ENCODE data around the gene CDYL2. TPM values are rescaled to one million over a fixed set of nuclear protein-coding genes. Genes with fewer than 3 reads are reported as not detected.

The CDYL2 gene
- total and polyA plus RNA-seq, 4 donors = 0.84 to 4.1 (median 2.3) TPM

- Histone ChIP-seq H3K4me3 (ENCODE audit: low read depth in 1 of 3, low read length in 3 of 3) (no peak overlapping the region), H3K27me3 (ENCODE audit: control insufficient read depth in 4 of 4, insufficient read depth in 4 of 4, low read length in 3 of 4) (no peaks in the 10 kb centered on the region), H3K4me1 (ENCODE audit: control insufficient read depth in 4 of 4, insufficient read depth in 4 of 4, low read length in 3 of 4) (no peaks in the 10 kb centered on the region), H3K27ac (ENCODE audit: low read depth in 1 of 2, low read length in 2 of 2) (no peak overlapping the region), H3K9ac (ENCODE audit: low read depth in 1 of 2, low read length in 2 of 2) (no peak overlapping the region), H3K9me3 (ENCODE audit: control insufficient read depth in 4 of 4, low read length in 3 of 4) (no peaks in the 10 kb centered on the region), H3K36me3 (ENCODE audit: control insufficient read depth in 4 of 4, insufficient read depth in 3 of 4, low read depth in 1 of 4, low read length in 3 of 4) (no peaks in the 10 kb centered on the region)
- no peak for TF ChIP-seq CTCF (IDR thresholded peaks at IDR 0.05; ENCODE audit: low read depth, low read length, missing input control)
- TF ChIP-seq MAX (IDR thresholded peaks at IDR 0.05) = no peak
- TF ChIP-seq ATF3 (IDR thresholded peaks at IDR 0.05) = no peak
- TF ChIP-seq JUND (IDR thresholded peaks at IDR 0.05) = no peak
- TF ChIP-seq NR2F2 (IDR thresholded peaks at IDR 0.05) = no peak
- no peak for TF ChIP-seq RAD21 (IDR thresholded peaks at IDR 0.05)
- no peak for TF ChIP-seq SP1 (IDR thresholded peaks at IDR 0.05)
- no peak for TF ChIP-seq REST (IDR thresholded peaks at IDR 0.05)
- TF ChIP-seq FOXA1 (IDR thresholded peaks at IDR 0.05) = no peak
- TF ChIP-seq YY1 (IDR thresholded peaks at IDR 0.05) = no peak
- no peak for TF ChIP-seq TAF1 (conservative IDR thresholded peaks at IDR 0.05)
- TF ChIP-seq GABPA (IDR thresholded peaks at IDR 0.05 in 1 of 2, conservative IDR thresholded peaks at IDR 0.05 in 1 of 2) = no peak
- TF ChIP-seq FOXA2 (IDR thresholded peaks at IDR 0.05) = no peak
- no peak for TF ChIP-seq HNF4A (conservative IDR thresholded peaks at IDR 0.05)
- TF ChIP-seq HNF4G (IDR thresholded peaks at IDR 0.05) = no peak
- TF ChIP-seq ZBTB33 (IDR thresholded peaks at IDR 0.05) = no peak
- no peak for TF ChIP-seq RXRA (IDR thresholded peaks at IDR 0.05)
- no peak for TF ChIP-seq EGR1 (IDR thresholded peaks at IDR 0.05; ENCODE audit: low read depth in 2 of 2)
- whole genome bisulfite sequencing = 87% methylated on average over 4 of the region's 4 CpGs
- DNase-seq (ENCODE audit: low spot score) = no peak
These were observed 103.8 kb downstream of the CDYL2 start for GRCh38 chr16:80700558-80700957.

All from liver (tissue), 9 donors.